HG03135 (cell line): ENCODE results near the gene DHRS3.

Source experiments
- ATAC-seq: cut with Tn5 transposase; IDR thresholded peaks from one replicate; pipeline ENCODE4 v1.9.1; 2021; ENCODE audit warnings: mild to moderate bottlenecking, moderate library complexity; ENCODE audit not compliant: unreplicated experiment

Gene DHRS3

GRCh38 chr1:12600335-12600734, 17.7 kb downstream of the DHRS3 start:
- no peak for ATAC-seq

DNA sequence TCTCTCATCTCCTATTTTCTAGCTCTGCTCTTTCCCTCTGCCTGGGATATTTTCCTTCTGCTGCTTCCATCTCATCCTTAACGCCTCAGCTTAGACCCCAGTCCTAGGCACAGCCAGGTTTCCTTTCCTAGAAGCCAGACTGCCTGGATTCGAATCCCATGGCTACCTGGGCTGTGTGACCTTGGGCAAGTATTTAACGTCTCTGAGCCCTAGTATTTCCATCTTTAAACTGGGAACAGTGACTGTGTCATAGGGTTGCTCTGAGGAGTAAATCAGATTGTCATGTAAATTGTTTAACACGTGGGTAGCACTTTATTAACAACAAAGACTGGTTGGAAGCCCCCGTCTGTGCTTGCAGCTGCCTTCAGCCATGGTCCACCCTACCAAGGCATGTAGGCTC, 18.4 kb downstream of the DHRS3 start:
- no peak for ATAC-seq

DNA sequence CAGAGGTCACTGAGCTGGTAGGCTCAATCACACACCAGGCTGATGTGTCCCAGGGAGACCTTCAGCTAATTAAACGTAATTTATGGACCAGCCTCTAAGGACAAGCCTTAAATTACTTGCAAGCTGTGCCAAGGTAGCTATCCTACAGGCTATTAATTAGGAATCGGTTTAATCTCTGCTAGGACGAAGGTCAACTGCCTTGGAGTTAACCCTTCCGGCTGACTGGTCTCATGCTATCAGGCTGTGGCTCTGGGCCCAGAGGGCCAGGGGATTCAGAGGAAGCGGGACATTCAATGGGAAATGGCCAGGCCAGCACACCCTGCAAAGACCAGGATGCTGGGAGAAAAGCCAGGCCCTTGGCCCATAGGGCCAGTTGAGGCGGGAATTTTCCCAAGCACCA, 19.0 kb downstream of the DHRS3 start:
- ATAC-seq, result no peak

- no peak for ATAC-seq
These were observed 20.2 kb downstream of the DHRS3 start for GRCh38 chr1:12597792-12598191.

DNA sequence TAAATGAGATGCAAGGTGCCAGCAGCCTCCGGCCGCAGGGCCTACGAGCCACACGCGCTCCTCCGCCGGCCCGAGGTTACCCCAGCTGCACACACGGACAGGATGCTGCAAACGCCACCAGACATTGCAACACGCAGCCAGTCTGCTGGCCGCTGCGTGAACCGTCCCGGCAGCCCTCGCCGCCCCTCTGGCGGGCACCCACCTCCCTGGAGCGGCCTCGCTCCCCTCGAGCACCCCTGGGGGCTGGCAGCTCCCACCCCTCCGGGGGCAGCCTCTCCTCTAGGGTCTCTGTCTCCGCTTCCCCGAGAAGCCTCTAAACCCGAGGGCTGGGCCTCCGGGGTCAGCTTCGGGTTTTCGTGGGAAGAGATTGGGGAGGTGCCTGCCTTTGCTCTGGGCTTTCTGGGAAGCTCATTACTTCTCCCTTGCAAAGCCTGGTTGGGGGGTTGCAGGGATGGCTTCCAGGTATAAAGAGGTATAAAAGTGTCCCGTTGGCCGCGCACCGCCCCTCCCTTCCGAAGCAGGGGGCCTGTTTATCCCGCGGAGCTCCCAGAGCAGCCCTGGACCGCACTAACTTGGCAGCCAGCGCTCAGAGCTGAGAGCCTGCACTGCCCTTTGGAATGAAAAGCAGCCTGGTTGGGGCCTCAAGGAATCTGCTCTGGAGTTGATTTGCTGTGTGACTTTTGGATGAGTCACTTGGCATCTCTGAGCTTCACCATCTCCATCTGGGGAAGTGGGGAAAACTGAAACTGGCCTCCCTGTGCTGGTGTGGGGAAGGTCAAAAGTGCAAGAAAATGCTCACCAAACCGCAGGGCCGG, 21.8 kb downstream of the DHRS3 start:
- no peak for ATAC-seq

DNA sequence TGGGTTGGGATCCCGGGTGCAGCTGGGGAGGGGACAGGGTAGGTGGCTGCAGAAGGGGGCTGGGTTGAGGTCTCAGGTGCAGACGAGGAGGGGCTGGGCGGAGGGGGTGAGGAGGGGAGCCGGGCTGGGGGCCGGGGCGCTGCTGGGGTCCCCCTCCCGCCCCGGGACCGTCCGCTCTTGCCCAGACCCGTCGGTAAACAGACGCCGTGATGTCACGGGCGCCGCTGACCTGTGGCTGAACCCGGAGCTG, 22.3 kb downstream of the DHRS3 start:
- no peak for ATAC-seq

GRCh38 chr1:12594966-12595756, 22.8 kb downstream of the DHRS3 start:
- no peak for ATAC-seq

DNA sequence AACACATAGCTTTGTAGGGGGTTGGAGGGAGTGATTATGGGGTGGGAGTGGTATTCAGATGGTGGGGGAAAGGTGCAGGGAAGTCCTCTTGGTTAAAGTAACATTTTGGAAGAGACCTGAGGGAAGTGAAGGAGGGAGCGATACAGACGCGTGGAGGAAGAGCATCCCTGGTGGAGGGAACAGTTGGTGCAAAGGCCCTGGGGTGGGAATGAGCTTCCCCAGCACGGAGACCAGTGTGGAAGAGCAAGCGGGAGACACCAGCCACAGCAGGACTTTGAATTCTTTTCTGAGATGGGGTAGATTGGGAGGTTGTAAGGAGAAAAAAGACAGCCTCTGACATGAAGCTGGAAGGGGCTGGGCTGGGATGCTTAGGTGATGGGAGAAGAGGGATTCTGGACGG, 23.5 kb downstream of the DHRS3 start:
- ATAC-seq, result no peak

GRCh38 chr1:12593621-12594066, 24.4 kb downstream of the DHRS3 start:
- ATAC-seq, result no peak

GRCh38 chr1:12592496-12592895, 25.5 kb downstream of the DHRS3 start:
- ATAC-seq, result no peak

- no peak for ATAC-seq
These were observed 26.6 kb downstream of the DHRS3 start for GRCh38 chr1:12591267-12591938.

DNA sequence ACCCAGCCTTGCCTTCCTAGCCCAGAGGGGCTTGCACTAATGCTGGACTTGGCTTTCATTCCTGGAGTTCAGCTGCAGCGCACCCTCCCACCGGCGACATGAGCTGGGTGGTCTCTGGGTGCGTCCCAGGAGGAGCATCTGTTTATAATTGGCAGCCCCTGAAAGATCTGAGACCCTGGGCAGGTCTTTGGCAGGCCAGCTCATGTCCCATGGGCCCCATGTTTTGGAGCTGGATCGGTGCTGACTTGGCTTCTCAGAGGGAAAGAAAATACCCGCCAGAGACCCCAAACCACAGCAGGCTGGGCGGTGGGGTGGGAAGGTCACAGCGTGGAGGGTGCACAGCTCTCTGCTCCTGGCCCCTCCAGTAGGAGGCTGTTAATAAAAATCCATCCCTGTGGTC, 29.3 kb downstream of the DHRS3 start:
- no peak for ATAC-seq

- ATAC-seq, result no peak
These were observed 29.9 kb downstream of the DHRS3 start for GRCh38 chr1:12587981-12588640.

GRCh38 chr1:12585951-12586942, 31.8 kb downstream of the DHRS3 start:
- no peak for ATAC-seq

GRCh38 chr1:12585536-12585935, 32.5 kb downstream of the DHRS3 start:
- ATAC-seq, result no peak

GRCh38 chr1:12584900-12585525, 33.0 kb downstream of the DHRS3 start:
- no peak for ATAC-seq

DNA sequence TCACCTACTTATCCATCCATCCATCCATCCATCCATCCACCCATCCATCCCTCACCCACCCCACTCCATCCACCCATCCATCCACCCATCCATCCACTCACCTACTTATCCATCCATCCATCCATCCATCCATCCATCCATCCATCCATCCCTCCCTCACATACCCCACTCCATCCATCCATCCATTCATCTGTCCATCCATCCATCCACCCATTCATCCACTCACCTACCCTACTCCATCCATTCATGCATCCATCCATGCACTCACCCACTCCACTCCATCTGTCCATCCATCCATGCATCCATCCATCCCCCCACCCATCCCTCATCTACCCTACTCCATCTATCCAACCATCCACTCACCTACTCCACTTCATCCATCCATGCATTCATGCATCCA, 34.5 kb downstream of the DHRS3 start:
- ATAC-seq, result no peak

DNA sequence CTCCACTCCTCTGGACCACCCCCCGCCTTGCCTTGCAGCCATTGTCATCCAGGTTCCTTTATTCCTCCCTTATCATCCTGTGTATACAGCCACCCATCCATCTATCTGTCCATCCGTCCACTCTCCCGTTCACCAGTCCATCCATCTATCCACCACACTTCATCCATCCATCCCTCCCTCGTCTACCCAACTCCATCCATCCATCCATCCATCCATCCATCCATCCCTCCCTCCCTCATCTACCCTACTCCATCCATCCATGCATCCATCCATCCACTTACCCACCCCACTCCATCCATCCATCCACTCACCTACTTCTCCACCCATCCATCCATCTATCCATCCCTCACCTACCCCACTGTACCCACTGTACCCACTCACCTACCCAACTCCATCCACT, 35.4 kb downstream of the DHRS3 start:
- no peak for ATAC-seq

GRCh38 chr1:12581179-12581578, 36.8 kb downstream of the DHRS3 start:
- no peak for ATAC-seq
